Skeletal muscle satellite cell (primary cell): ENCODE measurements around the gene TMPRSS3.

Experiments
- H3K27me3 ChIP-seq: 2 replicates; pipeline ENCODE4 v1.7.0; 2013; ENCODE audit warnings: low read length; ENCODE audit not compliant: control insufficient read depth, insufficient read depth
- H3K36me3 ChIP-seq: 2 replicates; pipeline ENCODE4 v1.7.0; 2013; ENCODE audit warnings: mild to moderate bottlenecking, control low read depth, low read length; ENCODE audit not compliant: insufficient read depth
- H3K4me1 ChIP-seq: 2 replicates; pipeline ENCODE4 v1.7.0; 2013; ENCODE audit warnings: low read length; ENCODE audit not compliant: control insufficient read depth, insufficient read depth
- H3K4me2 ChIP-seq: 2 replicates; pipeline ENCODE4 v1.7.0; 2013; ENCODE audit warnings: mild to moderate bottlenecking, low read length
- H3K4me3 ChIP-seq: 2 replicates; pipeline ENCODE4 v1.7.0; 2013; ENCODE audit warnings: low read length
- H3K9ac ChIP-seq: 2 replicates; pipeline ENCODE4 v1.7.0; 2013; ENCODE audit warnings: mild to moderate bottlenecking, low read depth, low read length, moderate library complexity
- H3K9me3 ChIP-seq: replicated peaks from 2 replicates; pipeline ENCODE4 v1.7.0; 2013; ENCODE audit warnings: mild to moderate bottlenecking, control low read depth, low read length

The TMPRSS3 gene

DNA sequence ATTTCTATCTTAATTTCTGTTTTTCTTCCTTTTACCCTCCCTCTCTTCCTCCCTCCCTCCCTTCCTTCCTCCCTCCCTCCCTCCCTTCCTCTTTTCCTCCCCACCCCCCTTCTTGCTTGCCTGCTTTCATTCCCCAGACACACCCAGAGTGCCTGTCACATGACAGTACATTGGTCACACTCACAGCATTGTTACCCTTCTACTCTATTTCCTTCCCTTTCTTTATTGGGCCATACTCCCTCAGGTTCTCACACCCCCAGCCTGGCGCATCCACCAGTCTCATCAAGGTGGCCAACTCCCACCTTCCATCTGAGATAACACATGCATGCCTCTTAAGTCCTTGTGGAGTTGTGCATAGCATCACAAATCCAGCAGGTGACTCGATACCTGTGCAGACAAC, 10.9 kb downstream of the TMPRSS3 start:
- Histone ChIP-seq H3K4me3 (no peak overlapping the region), H3K4me1 (no peaks in the 10 kb centered on the region), H3K4me2 (no peak overlapping the region), H3K9me3 (no peaks in the 10 kb centered on the region), H3K9ac (no peak overlapping the region), H3K27me3 (peaks cover 3% of the 10 kb centered on the region), H3K36me3 (no peaks in the 10 kb centered on the region)

DNA sequence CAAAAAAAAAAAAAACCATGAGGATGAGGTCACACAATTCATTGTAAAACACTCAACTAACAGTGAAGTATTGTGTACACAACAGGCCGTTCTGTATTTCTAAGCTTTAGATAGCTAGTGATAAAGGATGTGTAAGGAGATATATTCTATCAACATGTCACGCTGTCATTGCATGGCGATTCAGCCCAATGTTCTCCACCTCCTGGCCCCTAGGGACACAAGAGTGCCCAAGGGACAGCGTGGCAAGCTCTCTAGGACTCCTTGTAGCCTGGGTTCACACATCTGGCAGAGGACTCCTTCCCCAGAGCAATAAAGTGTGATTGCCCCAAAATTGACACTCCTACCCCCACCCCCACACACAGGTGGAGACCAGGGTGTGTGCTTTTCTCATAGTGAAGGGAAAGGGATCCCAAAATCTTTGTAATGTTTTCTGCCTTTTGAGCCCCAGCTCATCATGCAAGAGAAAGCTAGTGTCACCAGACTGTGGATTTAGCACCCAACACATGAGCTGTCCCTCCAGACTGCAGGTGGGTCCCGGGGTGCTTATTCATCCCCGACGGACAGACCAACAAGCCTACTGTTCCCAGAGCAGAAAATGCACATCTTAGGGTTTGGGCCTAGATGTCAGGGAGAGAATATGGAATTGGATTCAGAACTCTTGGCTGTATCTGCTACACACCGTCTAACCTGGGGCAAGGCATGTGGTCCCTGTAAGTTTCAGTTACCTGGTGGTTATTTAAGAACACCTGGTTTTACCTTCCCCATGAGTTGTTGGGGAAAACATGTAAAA, 11.5 kb downstream of the TMPRSS3 start:
- H3K4me1 ChIP-seq: no peaks in the 10 kb centered on the region
- no peak overlapping the region for H3K4me2 ChIP-seq
- no peak overlapping the region for H3K9ac ChIP-seq
- peaks cover 3% of the 10 kb centered on the region for H3K27me3 ChIP-seq
- no peak overlapping the region for H3K4me3 ChIP-seq
- no peaks in the 10 kb centered on the region for H3K9me3 ChIP-seq
- no peaks in the 10 kb centered on the region for H3K36me3 ChIP-seq

- Histone ChIP-seq H3K4me2 (no peak overlapping the region), H3K36me3 (no peaks in the 10 kb centered on the region), H3K4me1 (no peaks in the 10 kb centered on the region), H3K9ac (no peak overlapping the region), H3K27me3 (peaks cover 3% of the 10 kb centered on the region), H3K9me3 (no peaks in the 10 kb centered on the region), H3K4me3 (no peak overlapping the region)
Observed at GRCh38 chr21:42383331-42383730, 12.5 kb downstream of the TMPRSS3 start.

GRCh38 chr21:42382915-42383314, 12.9 kb downstream of the TMPRSS3 start:
- Histone ChIP-seq H3K4me3 (no peak overlapping the region), H3K27me3 (peaks cover 3% of the 10 kb centered on the region), H3K4me2 (no peak overlapping the region), H3K9ac (no peak overlapping the region), H3K4me1 (no peaks in the 10 kb centered on the region), H3K36me3 (no peaks in the 10 kb centered on the region), H3K9me3 (no peaks in the 10 kb centered on the region)

GRCh38 chr21:42381347-42381984, 14.4 kb downstream of the TMPRSS3 start:
- Histone ChIP-seq H3K4me2 (no peak overlapping the region), H3K9me3 (no peaks in the 10 kb centered on the region), H3K4me3 (no peak overlapping the region), H3K4me1 (no peaks in the 10 kb centered on the region), H3K27me3 (peaks cover 2% of the 10 kb centered on the region), H3K36me3 (no peaks in the 10 kb centered on the region), H3K9ac (no peak overlapping the region)

DNA sequence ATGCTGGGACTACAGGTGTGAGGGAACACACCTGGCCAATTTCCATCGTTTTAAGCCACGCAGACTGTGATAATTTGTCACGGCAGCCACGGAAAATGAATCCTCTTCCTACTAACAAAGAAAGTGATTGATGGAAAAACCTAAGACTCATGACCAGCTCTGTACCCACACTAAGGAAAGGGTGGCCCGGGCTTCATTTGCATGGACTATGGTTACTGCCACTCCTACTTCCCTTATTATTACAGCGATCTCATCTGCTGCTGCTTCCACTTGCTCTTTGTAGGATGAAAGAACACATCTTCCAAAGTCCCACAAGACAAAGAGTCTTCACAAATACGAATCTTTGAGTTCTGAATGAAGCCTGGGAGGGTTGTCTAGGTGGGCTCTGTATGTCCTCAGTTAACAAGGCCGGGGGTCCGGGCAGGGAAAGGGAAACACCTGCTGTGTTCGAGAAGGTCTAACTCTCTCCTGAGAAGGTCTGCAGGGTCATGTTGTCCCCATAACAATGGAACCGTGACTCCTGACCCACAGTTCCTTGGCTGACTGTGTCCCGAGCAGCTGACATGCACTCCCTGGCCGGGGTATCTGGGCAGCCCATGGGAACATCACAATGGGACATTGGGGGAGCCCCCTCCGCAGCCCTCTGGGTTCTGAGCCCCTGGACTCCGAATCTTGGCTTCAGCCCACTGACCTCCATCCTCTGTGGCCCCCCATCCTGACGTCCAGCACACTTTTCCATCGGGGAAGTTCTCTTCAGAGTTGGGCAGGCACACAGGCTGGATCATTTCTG, 16.2 kb downstream of the TMPRSS3 start:
- Histone ChIP-seq H3K27me3 (no peaks in the 10 kb centered on the region), H3K9me3 (no peaks in the 10 kb centered on the region), H3K4me3 (no peak overlapping the region), H3K36me3 (no peaks in the 10 kb centered on the region), H3K9ac (no peak overlapping the region), H3K4me1 (no peaks in the 10 kb centered on the region), H3K4me2 (no peak overlapping the region)

DNA sequence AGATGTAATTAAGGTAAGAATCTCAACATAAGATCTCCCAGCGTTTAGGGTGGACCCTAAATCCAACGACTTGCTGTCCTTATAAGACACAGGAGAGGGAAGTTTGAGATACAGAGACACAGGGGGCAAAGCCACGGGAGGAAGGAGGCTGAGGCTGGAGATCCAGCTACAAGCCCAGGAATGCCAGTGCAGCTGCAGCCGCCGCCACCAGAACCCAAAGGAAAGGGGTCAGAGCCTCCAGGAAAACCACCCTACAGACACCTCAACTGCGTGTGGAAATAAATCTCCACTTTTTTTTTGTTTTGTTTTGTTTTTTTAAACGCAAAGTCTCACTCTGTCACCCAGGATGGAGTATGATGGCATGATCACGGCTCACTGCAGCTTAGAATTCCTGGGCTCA, 17.4 kb downstream of the TMPRSS3 start:
- Histone ChIP-seq H3K9me3 (no peaks in the 10 kb centered on the region), H3K27me3 (no peaks in the 10 kb centered on the region), H3K4me2 (no peak overlapping the region), H3K36me3 (no peaks in the 10 kb centered on the region), H3K4me3 (no peak overlapping the region), H3K9ac (no peak overlapping the region), H3K4me1 (no peaks in the 10 kb centered on the region)

- no peak overlapping the region for H3K9ac ChIP-seq
- no peaks in the 10 kb centered on the region for H3K27me3 ChIP-seq
- no peaks in the 10 kb centered on the region for H3K36me3 ChIP-seq
- no peaks in the 10 kb centered on the region for H3K4me1 ChIP-seq
- no peak overlapping the region for H3K4me2 ChIP-seq
- no peak overlapping the region for H3K4me3 ChIP-seq
- H3K9me3 ChIP-seq: no peaks in the 10 kb centered on the region
Observed at GRCh38 chr21:42377951-42378340, 17.9 kb downstream of the TMPRSS3 start.

GRCh38 chr21:42377211-42377950, 18.5 kb downstream of the TMPRSS3 start:
- Histone ChIP-seq H3K36me3 (no peaks in the 10 kb centered on the region), H3K4me2 (no peak overlapping the region), H3K9me3 (no peaks in the 10 kb centered on the region), H3K4me3 (no peak overlapping the region), H3K4me1 (no peaks in the 10 kb centered on the region), H3K27me3 (no peaks in the 10 kb centered on the region), H3K9ac (no peak overlapping the region)

- H3K9me3 ChIP-seq: no peaks in the 10 kb centered on the region
- no peak overlapping the region for H3K9ac ChIP-seq
- no peaks in the 10 kb centered on the region for H3K36me3 ChIP-seq
- H3K4me3 ChIP-seq: no peak overlapping the region
- no peaks in the 10 kb centered on the region for H3K4me1 ChIP-seq
- no peak overlapping the region for H3K4me2 ChIP-seq
- H3K27me3 ChIP-seq: no peaks in the 10 kb centered on the region
Observed at GRCh38 chr21:42376338-42376982, 19.4 kb downstream of the TMPRSS3 start.

GRCh38 chr21:42375966-42376337, 19.9 kb downstream of the TMPRSS3 start:
- no peak overlapping the region for H3K9ac ChIP-seq
- H3K4me2 ChIP-seq: no peak overlapping the region
- H3K27me3 ChIP-seq: no peaks in the 10 kb centered on the region
- no peaks in the 10 kb centered on the region for H3K9me3 ChIP-seq
- no peak overlapping the region for H3K4me3 ChIP-seq
- H3K36me3 ChIP-seq: no peaks in the 10 kb centered on the region
- no peaks in the 10 kb centered on the region for H3K4me1 ChIP-seq
